ENCODE measurements around the gene MEX3D.

- TF ChIP-seq CTCF (IDR thresholded peaks at IDR 0.05) (no peak), EP300 (IDR thresholded peaks at IDR 0.05; ENCODE audit: low read depth) (no peak)
Measured at GRCh38 chr19:1509602-1510441, 58.3 kb downstream of the MEX3D start.
